COLO829 (cell line): ENCODE measurements around the gene PTGIS.
"Not testable (repeated sequence)": the region's sequence is repeated elsewhere in the genome, so short reads cannot be mapped to it uniquely, and the experiment has no call there.

Experiments
- DNase-seq: peaks from one replicate; pipeline ENCODE4 v3.0.0; 2012; ENCODE audit warnings: low spot score

PTGIS gene

DNA sequence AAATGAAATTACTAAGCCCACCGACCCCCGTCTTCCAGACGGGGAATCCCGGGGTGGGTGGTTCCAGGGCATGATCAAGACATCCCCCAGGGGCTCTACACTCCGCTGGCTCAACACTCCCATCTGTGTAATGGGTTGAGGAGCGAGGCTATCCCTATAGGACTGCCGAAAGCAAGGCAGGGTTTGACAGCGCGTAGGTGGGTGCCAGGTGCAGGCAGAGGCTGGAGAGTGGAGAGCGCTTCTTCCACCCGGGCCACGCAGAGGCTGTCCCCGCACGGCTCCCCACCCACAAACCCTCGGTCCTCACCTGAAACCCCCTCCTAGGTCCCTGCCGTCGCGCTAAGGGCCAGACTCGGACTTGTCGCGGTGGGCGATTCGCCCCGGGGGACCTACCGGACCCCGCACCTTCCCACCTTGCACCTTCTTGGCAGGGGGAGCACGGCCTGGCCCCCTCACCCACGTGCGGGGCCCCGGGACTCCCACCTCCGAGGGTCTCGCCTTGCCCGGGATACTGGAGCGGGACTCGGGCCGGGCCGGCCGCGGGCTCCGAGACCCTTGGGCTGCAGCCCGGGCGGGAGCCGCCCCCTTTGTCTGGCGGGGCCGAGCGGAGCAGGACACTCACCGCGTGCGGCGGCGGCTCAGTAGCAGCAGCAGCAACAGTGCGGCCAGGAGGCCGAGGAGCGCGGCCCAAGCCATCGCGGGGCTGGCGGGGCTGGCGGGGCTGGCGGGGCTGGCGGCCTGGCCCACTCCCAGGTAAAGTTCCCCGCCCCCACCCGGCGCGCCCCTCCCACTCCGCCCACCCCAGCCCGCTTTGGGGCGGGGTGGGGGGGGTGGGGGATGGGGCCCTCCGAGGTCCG, at the start of gene PTGIS:
Gene PTGIS (minus strand): TSS at position 717 of the 857 bp plus-strand sequence. CDS start 21 bp downstream, at position 696.
- DNase-seq, result no peak

DNA sequence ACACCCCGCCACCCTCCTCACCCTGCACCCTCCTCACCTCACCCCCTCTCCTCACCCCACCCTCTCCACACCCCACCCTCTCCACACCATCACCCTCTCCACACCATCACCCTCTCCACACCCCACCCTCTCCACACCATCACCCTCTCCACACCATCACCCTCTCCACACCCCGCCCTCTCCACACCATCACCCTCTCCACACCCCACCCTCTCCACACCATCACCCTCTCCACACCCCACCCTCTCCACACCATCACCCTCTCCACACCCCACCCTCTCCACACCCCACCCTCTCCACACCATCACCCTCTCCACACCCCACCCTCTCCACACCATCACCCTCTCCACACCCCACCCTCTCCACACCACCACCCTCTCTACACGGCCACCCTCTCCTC, 49.5 kb upstream of the PTGIS start:
- not testable (repeated sequence) for DNase-seq

DNA sequence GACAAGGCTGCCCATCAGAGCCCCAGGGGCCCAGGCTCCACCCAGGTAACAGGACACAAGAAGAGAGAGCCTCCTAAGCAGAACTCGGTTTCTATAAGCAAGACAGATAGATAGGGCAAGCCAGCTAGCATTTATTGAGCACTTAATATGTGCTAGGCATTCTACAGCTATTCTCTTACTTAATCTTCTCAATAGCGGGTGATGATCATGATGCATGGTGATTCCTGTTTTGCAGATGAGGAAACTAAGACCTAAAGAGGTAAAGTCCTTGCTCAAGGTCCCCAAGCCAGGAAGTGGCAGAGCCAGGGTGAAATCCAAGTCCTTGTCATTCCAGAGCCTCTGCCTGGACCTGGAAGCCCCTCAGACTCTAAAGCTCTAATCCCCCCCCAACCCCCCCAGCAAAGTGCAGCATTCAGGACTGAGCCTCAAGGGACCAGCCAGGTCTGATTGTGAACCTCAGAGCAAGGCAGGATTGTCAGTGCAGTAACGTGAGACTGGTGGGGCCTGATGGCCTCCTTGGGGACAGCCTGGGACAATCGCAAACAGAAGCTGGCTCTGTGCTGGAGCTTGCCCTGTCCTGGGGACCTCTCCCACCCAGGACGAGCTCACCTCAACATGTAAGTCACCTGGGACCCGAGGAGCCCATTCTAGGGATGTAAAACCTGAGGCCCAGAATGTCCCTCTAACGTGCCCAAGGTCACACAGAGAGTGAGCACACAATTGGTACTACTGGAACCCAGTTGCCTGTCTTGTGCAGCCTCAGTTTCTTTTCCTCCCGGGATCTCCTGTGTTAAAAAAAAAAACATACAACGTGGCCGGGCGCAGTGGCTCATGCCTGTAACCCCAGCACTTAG, 48.4 kb upstream of the PTGIS start:
- DNase-seq, result no peak

DNA sequence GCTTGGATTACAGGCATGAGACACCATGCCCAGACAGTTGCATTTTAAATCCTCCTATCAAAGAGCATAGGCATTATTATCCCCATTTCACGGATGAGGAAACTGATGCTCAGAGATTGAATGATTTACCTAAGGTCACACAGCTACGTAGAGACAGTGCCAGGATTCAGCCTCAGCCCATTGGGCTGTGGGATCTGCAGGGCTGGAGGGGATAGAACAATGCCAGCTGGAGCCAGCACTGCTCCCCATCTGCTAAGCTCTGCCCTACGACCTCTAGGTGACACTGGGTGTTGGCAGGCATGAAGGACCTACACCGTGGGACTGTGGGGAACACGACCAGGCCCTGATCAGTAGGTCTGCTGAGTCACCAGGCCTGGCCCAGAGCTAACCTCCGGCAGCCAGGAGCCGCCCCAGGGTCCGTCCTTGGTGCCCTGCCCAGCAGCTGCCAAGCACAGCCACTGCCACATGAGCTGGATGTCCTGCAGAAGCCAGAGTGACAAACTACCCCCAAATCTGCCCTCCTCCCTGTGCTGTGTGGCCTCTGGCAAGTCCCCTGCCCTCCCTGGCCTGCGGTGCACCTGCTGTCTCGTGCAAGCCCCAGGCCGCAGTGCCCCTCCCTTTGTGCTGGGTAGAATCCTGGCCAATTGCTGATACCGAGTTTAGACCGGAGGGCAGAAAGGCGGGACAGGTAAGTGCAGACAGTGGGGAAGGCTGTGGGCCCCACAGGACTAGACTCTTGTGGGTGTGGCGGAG, 47.6 kb upstream of the PTGIS start:
- DNase-seq, result no peak

DNA sequence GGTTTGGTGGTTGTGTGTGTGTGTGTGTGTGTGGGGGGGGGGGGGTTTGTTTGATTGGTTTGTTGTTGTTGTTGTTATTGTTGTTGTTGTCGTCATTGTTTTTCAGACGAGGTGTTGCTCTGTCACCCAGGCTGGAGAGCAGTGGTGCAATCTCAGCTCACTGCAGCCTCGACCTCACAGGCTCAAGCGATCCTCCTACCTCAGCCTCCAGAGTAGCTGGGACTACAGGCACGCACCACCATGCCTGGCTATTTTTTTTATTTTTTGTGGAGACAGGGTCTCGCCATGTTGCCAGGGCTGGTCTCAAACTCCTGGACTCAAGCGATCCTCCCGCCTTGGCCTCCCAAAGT, 47.1 kb upstream of the PTGIS start:
- DNase-seq, result not testable (repeated sequence)

DNA sequence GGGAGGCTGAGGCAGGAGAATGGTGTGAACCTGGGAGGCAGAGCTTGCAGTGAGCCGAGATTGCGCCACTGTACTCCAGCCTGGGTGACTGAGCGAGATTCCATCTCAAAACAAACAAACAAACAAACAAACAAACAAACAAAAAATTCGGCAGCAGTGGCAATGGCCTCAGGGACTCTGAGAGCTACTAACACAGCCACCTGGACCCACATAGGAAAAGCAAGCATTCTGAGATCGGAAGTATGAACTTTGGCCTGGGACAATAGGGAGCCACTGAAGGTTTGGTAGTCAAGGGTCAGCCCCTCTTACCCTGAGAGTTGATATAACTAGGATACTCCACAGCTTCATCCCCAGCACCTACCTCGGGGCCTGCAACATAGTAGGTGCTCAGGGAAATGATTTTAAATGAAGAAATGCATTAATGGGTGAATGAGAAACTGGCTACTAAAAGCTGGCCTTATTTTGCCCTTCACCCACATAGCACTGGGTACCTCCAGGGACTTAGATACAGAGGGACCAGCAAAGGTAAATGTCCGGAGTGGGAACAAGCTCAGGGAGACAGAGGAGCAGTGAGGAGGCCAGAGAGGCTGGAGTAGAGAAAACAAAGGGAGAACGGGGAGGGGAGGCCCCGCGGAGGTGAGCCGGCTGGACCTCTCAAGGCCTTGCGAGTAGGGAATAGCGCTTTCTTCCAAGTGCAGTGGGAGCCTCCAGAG, 46.6 kb upstream of the PTGIS start:
- DNase-seq, result no peak

DNA sequence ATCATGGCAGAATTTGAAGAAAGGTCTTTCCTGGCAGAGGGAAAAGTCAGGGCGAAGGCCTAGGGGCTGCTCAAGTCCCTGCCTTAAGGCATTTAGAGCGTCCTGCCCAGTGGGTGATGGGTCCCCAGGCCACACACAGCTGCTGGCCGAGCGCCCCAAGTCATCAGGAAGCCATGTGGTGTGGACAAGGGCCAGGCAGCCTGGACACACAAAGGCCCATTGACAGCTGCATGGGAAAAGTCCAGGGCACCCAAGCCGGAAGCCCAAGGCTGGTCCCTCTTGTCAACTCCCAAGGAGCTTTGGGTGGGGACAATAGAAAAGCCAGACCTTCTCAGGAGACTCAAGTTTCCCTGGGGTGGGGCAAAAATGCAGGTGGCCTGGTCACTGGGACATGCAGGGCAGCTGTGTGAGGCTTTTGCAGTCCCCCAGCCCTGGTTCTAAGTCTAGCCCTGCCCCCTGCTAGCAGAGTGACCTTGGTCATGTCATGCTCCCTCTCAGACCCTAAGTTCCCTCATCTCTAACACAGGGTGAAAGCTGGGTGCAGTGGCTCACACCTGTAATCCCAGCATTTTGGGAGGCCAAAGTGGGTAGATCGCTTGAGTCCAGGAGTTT, 44.3 kb upstream of the PTGIS start:
- peak; percentile 85 for DNase-seq

DNA sequence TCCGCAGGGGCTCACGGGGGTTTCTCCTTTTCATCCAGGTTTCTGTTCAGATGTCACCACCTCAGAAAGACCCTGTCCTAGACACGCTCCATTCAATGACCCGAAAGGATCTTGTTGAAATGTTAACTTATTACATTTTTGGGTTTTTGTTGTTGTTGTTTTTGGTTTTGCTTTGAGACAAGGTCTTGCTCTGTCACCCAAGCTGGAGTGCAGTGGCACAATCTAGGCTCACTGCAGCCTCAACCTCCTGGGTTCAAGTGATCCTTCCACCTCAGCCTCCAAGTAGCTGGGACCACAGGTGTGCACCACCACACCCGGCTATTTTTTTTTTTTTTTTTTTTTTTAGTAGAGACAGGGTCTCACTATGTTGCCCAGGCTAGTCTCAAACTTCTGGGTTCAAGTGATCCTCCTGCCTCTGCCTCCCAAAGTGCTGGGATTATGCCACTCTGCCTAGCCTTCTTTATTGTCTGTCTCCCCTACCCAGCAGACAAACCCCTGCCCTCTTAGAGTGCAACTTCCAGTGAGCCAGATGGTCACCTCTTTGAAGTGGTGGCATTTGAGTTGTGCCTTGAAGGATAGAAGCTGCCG, 43.7 kb upstream of the PTGIS start:
- not testable (repeated sequence) for DNase-seq

DNA sequence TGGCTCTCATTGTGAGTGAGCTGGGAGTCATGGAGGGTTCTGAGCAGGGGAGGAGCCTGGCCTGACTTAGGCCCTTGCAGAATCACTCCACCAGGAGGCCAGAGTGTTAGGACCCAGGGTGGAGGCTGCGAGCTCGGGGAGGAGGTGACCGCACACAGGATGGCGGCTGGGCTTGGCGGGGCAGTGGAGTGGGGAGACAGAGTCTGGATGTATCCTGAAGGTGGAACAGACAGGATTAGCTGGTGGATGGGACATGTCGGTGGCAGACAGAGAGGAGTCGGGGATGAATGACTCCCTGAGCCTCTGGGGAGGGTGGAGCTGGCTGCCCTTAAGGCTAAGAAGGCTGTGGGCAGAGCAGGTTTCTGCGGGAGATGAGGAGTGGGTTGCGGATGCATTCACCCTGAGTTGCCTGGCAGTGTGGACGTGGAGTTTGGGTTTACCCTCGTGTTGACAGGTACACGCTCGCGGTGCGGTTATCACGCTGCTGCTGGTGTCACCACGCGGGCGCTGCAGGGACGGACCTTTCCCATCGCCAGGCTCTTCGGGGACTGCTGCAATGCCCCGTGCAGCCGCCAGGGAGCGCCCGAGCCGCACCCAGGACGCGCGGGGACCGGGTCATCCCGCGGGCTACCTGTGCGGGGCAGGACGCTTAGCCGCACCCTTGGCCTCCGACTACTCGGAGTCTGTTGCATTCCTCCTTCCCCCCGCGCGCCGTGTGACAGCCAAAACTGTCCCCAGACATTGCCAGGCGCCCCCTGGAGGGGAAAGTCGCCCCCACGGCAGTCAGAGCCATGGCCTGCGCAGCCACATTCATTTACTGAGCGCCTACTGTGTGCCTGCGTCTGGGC, 43.0 kb upstream of the PTGIS start:
- DNase-seq, result peak; percentile 79

DNA sequence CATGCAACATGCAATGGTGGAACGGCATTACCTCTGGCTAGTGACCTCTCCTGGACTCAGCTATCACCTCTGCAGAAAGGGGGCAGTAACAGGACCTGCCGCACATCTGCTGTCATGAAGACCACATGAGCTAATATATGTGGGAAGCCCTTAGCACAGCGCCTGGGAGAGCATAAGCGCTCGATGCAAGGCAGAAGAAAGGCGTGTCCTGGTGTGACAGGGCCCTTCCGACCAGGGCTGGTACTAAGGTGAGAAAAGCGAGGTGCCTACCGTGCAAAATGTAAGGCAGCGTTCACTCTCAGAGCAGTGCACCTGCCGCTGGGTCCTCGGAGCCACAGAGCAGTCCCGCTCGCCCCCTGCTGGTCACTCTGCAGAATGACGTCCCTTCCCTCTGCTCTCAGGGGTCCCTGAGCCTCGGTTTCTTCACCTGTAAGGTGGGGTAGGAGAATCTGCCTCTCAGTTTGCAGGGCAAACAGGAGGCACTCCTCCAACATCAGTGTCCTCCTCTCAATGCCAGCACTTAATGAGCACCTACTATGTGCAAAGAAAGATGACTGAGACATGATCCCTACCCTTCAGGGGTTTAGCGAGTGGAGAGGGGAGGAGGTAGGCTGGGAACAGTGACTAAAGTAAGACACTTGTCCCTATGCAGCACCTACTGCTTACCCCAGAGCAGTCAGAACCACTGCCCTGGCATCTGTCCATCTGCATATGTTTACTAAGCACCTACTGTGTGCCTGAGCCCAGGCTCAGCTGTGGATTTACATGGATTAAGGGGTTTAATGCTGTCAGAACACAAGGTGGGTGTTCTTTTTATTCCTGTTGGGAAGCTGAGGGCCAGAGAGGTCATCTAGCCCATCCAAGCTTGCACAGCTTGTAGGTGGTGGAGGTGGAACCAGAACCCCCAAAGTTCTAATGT, 41.1 kb upstream of the PTGIS start:
- peak; percentile 70 for DNase-seq

DNA sequence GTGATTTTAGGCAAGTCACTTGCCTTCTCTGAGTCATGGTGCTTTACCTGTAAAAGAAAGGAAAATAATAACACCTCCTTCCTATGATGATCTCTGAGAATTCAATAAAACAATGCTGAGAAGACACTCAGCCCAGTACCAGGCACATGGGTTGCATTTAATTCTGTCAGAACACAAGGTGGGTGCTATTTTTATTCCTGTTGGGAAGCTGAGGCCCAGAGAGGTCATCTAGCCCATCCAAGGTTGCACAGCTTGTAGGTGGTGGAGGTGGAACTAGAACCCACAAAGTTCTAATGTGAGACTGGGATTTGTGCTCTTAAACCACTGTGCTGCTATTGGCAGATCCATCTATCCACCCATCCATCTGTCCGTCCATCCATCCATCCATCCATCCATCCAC, 39.6 kb upstream of the PTGIS start:
- DNase-seq, result no peak

DNA sequence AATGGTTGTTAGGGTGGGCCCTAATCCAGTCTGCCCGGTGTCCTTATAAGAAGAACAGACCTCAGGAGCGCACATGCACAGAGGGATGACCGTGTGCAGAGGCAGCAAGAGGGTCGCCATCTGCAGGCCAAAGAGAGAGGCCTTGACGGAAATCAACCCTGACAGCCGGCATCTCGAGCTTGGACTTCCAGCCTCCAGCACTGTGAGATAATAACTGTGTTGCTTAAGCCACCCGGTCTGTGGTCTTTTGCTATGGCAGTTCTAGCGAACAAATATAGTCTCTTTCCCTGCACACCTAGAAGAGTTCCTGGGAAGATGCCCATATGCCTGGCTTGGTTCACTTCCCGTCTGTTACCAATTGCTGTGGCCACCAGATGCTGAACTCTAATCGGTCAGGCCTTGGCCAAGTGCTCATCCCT, 35.3 kb upstream of the PTGIS start:
- peak; percentile 47 for DNase-seq

DNA sequence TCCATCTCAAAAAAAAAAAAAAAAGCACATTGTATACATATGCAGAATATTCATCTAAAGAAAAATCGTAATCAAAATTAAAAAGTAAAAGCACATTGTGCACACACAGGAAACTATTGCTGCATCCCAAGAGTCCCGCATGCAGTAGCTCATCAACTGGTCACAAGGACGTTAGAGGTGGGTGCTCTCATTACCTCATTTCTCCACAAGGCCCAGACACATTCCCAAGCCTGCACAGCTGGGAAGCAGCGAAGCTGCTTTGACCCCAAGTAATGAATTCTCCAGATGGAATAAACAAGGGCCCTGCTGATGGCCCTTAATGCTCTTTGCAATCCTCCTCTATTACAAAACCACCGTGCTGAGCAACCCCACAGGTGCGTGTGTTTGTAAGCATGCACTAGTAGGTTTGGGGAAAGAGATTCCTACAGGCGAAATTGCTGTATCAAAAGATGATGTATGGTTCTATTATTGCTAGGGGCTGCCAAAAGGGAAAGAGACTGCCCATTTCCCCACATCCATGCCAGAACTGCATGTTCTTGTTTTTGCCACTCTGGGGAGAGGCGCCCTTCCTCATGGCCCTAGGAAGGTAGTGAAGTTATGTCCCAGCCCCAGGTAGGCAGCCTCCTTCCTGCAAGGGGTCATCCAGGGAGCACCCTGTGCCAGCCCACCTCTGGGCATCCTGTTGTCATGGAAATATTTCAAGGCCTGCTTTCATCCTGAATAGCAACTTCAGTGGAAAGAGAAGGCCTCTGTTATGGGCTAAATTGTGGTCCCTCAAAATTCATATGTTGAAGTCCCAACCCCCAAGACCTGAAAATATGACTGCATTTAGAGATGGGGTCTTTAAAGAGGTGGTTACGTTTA, 34.6 kb upstream of the PTGIS start:
- DNase-seq, result no peak

DNA sequence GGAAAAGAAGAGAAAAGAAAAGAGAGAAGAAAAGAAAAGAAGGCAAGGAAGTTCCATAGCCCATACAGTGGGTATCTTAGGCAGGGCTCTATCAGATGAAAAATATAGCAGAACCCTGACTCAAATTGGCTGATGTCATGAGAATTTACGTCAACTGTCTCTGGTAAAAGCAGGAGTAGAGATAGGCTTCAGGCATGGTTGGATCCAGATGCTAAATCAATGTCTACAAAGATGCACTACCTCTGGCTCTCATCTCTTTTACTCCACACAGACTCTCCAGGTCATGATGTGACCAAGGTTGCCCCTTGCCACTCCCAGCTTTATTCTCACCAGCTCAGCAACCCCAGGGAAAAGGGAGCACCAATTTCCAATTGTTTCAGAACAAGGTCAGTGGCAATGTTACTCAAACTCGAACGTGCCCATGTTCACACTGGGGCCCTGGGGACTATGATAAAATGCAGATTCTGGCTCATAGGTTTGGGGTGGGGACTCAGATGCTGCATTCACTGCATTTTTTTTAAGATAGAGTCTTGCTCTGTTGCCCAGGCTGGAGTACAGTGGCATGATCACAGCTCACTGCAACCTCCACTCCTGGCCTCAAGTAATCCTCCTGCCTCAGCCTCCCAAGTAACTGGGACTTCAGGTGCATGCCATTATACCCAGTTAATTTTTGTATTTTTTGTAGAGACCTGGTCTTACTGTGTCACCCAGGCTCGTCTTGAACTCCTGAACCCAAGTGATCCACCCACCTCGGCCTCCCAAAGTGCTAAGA, 33.4 kb upstream of the PTGIS start:
- DNase-seq, result no peak

DNA sequence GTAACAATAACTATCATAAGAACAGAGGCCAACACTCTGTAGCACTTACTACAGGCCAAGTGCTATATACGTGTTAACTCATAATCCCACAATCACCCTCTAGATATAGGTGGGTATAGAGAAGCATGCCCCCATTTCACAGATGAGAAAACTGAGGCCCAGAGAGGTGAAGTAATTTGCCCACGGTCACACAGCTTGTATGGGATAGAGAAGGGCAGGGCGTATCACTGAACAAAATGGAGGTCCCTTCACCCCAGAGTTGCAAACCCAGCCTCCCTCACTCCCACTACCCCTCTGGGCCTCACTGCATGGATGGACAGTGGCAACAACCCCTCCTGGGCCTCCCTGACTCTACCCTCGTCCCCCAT, 31.8 kb upstream of the PTGIS start:
- DNase-seq, result no peak

DNA sequence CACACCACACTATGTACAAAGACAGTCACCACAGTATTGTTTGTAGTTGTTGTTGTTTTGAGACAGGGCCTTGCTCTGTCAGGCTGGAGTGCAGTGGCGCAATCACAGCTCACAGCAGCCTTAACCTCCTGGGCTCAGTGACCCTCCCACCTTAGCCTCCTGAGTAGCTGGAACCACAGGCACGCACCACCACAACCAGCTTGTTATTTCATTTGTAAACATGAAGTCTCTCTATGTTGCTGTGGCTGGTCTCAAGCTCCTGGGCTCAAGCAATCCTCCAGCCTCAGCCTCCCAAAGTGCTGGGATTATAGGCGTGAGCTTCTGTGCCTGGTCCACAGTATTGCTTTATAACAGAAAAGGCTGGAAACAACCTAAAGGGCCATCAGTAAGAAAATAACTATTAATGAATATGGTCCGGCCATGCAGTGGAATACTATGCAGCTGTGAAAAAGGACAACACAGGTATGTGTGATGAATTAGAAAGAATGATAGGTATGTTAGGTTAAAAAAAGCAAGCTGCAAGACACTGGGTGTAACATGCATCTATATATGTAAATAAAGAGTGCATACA, 30.0 kb upstream of the PTGIS start:
- no peak for DNase-seq
